K562 (cell line): ENCODE measurements around the gene GP1BB. TPM values are rescaled to one million over a fixed set of nuclear protein-coding genes. Genes with fewer than 3 reads are reported as not detected.

Experiments
- HDAC2 ChIP-seq: fragments of 450-650 bp; IDR thresholded peaks from 2 replicates; pipeline ENCODE4 v1.6.1; 2016; ENCODE audit warnings: mild to moderate bottlenecking
- MITF ChIP-seq: IDR thresholded peaks from 2 replicates; pipeline ENCODE4 v1.6.1; 2014; ENCODE audit warnings: antibody characterized with exemption
- POLR2G ChIP-seq: fragments of 200-400 bp; formaldehyde crosslinking; IDR thresholded peaks from 2 replicates; pipeline ENCODE4 v1.6.1; 2017; ENCODE audit warnings: low read depth, mild to moderate bottlenecking, antibody characterized with exemption, low read length, moderate library complexity
- RAD21 ChIP-seq, 2 experiments: fragments of 250-450 bp in 1 of 2; fragments of 450-650 bp in 1 of 2; sonication (Bioruptor Pico) in 1 of 2; formaldehyde crosslinking in 1 of 2; IDR thresholded peaks in 1 of 2; conservative IDR thresholded peaks in 1 of 2; 2 replicates each; pipeline versions ENCODE4 v1.4.0 to v1.8.0; 2020 to 2022; ENCODE audit warnings: mild to moderate bottlenecking in 2 of 2, moderate library complexity in 1 of 2
- SMAD1 ChIP-seq: fragments of 150-350 bp; IDR thresholded peaks from 2 replicates; pipeline ENCODE4 v1.6.1; 2014; ENCODE audit warnings: low read length, low read depth; ENCODE audit not compliant: partially characterized antibody
- TAL1 ChIP-seq: fragments of 450-650 bp; IDR thresholded peaks from 2 replicates; pipeline ENCODE4 v1.6.1; 2016; ENCODE audit warnings: mild to moderate bottlenecking
- TEAD1 ChIP-seq, 2 experiments: fragments of 450-650 bp in 1 of 2; sonication (generic) in 1 of 2; formaldehyde crosslinking; IDR thresholded peaks; 2 replicates each; pipeline versions ENCODE4 v1.4.0 to v1.8.0; 2020 to 2022; ENCODE audit warnings: mild to moderate bottlenecking in 2 of 2, missing genetic modification reagents in 1 of 2
- THRB ChIP-seq: fragments of 450-650 bp; formaldehyde crosslinking; conservative IDR thresholded peaks from 2 replicates; pipeline ENCODE4 v1.4.0; 2022; ENCODE audit warnings: mild to moderate bottlenecking, missing genetic modification characterization
- ZFP36 ChIP-seq: fragments of 150-350 bp; IDR thresholded peaks from 2 replicates; pipeline ENCODE4 v1.6.1; 2018; ENCODE audit warnings: low read length, low read depth; ENCODE audit not compliant: partially characterized antibody
- ZNF140 ChIP-seq: fragments of 250-450 bp; sonication (Bioruptor Pico); IDR thresholded peaks from 2 replicates; pipeline ENCODE4 v1.8.0; 2021; ENCODE audit warnings: moderate library complexity, mild to moderate bottlenecking, inconsistent platforms
- ZNF696 ChIP-seq: fragments of 250-450 bp; sonication (Bioruptor Pico); conservative IDR thresholded peaks from 2 replicates; pipeline ENCODE4 v1.4.0; 2020; ENCODE audit warnings: mild to moderate bottlenecking, moderate library complexity
- ZNF77 ChIP-seq: fragments of 250-450 bp; sonication (Bioruptor Pico); IDR thresholded peaks from 2 replicates; pipeline ENCODE4 v1.5.0; 2020
- polyA plus RNA-seq, 8 experiments: library from polyadenylated mRNA; depleted of rRNA in 4 of 8; stranded (reverse) in 5 of 8; unstranded in 3 of 8; fragments of >200 nt; fragmentation: Nextera tagmentation in 2 of 8; fragmentation: Illumina TruSeq in 1 of 8; extraction: Ambion mirVana in 2 of 8; extraction: Trizol in 1 of 8; gene quantifications; 2 replicates each; pipeline versions ENCODE4 v1.2.1 to v1.2.3, GENCODE V29; 2011 to 2014; ENCODE audit warnings: inconsistent platforms in 1 of 8, missing spikeins in 1 of 8
- total RNA-seq, 7 experiments: library from RNA; depleted of rRNA in 6 of 7; stranded (reverse); fragments of >200 nt in 6 of 7; fragmentation: Illumina TruSeq in 2 of 7; extraction: Trizol in 2 of 7; gene quantifications; 2 replicates each; pipeline versions ENCODE4 v1.2.1 to v1.2.3, GENCODE V29; 2011 to 2021; ENCODE audit warnings: low replicate concordance in 1 of 7
- TF ChIP-seq, protein P1 (sequence below): sonication (generic); formaldehyde crosslinking; IDR thresholded peaks from 2 replicates; pipeline ENCODE4 v1.8.1; 2023; ENCODE audit warnings: mild to moderate bottlenecking, missing genetic modification reagents
- TF ChIP-seq, protein P2 (sequence below): fragments of 250-450 bp; sonication (Bioruptor Pico); IDR thresholded peaks from 2 replicates; pipeline ENCODE4 v1.4.0; 2020

Gene GP1BB
- total and polyA plus RNA-seq, 9 of the 15 experiments (the other 6 are each of a cell fraction or from before 2014, with no cell fraction given) = 0.69 to 162 (median 2.8) TPM

GRCh38 chr22:19772673-19773469 lies 49.5 kb downstream of the GP1BB start (continued):
- TF ChIP-seq, protein P1, sequence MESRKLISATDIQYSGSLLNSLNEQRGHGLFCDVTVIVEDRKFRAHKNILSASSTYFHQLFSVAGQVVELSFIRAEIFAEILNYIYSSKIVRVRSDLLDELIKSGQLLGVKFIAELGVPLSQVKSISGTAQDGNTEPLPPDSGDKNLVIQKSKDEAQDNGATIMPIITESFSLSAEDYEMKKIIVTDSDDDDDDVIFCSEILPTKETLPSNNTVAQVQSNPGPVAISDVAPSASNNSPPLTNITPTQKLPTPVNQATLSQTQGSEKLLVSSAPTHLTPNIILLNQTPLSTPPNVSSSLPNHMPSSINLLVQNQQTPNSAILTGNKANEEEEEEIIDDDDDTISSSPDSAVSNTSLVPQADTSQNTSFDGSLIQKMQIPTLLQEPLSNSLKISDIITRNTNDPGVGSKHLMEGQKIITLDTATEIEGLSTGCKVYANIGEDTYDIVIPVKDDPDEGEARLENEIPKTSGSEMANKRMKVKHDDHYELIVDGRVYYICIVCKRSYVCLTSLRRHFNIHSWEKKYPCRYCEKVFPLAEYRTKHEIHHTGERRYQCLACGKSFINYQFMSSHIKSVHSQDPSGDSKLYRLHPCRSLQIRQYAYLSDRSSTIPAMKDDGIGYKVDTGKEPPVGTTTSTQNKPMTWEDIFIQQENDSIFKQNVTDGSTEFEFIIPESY (CRISPR knock-in tag) = no peak
- peak; percentile 58 for TF ChIP-seq ZFP36
- no peak for TF ChIP-seq HDAC2
- TF ChIP-seq ZNF140 = no peak
- TF ChIP-seq SMAD1 = no peak
- peak; percentile 68 for TF ChIP-seq POLR2G
- TF ChIP-seq TAL1 = no peak
- TF ChIP-seq THRB = no peak
- TF ChIP-seq, protein P2, sequence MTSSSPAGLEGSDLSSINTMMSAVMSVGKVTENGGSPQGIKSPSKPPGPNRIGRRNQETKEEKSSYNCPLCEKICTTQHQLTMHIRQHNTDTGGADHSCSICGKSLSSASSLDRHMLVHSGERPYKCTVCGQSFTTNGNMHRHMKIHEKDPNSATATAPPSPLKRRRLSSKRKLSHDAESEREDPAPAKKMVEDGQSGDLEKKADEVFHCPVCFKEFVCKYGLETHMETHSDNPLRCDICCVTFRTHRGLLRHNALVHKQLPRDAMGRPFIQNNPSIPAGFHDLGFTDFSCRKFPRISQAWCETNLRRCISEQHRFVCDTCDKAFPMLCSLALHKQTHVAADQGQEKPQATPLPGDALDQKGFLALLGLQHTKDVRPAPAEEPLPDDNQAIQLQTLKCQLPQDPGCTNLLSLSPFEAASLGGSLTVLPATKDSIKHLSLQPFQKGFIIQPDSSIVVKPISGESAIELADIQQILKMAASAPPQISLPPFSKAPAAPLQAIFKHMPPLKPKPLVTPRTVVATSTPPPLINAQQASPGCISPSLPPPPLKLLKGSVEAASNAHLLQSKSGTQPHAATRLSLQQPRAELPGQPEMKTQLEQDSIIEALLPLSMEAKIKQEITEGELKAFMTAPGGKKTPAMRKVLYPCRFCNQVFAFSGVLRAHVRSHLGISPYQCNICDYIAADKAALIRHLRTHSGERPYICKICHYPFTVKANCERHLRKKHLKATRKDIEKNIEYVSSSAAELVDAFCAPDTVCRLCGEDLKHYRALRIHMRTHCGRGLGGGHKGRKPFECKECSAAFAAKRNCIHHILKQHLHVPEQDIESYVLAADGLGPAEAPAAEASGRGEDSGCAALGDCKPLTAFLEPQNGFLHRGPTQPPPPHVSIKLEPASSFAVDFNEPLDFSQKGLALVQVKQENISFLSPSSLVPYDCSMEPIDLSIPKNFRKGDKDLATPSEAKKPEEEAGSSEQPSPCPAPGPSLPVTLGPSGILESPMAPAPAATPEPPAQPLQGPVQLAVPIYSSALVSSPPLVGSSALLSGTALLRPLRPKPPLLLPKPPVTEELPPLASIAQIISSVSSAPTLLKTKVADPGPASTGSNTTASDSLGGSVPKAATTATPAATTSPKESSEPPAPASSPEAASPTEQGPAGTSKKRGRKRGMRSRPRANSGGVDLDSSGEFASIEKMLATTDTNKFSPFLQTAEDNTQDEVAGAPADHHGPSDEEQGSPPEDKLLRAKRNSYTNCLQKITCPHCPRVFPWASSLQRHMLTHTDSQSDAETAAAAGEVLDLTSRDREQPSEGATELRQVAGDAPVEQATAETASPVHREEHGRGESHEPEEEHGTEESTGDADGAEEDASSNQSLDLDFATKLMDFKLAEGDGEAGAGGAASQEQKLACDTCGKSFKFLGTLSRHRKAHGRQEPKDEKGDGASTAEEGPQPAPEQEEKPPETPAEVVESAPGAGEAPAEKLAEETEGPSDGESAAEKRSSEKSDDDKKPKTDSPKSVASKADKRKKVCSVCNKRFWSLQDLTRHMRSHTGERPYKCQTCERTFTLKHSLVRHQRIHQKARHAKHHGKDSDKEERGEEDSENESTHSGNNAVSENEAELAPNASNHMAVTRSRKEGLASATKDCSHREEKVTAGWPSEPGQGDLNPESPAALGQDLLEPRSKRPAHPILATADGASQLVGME = peak; percentile 55; the same call in 1 of the 2 replicates
- no peak for TF ChIP-seq MITF
- no peak; the same call in 1 of the 2 replicates for TF ChIP-seq ZNF77 (CRISPR knock-in tag)
- no peak for TF ChIP-seq ZNF696 (CRISPR knock-in tag)
- TF ChIP-seq RAD21 (CRISPR knock-in tag; conservative IDR thresholded peaks at IDR 0.05 in 1 of 2, IDR thresholded peaks at IDR 0.05 in 1 of 2) = peak in 1 of 2 experiments; percentile 51; a peak in 2 of 4 replicates
- TF ChIP-seq TEAD1 (CRISPR knock-in tag; IDR thresholded peaks at IDR 0.05) = no peak
